Stimulated activated CD8-positive, alpha-beta memory T cell treated with anti-CD3 and anti-CD28 coated beads, Interleukin-12 subunit alpha, Interleukin-12 subunit beta, amount 100 ng/mL, for 24 hours (primary cell): Measurements from ENCODE around the gene PSEN1.

ENCODE experiments used
- DNase-seq: peaks from one replicate; pipeline ENCODE4 v3.0.0-alpha.2; 2020; ENCODE audit errors: extremely low read depth

PSEN1 gene

DNA sequence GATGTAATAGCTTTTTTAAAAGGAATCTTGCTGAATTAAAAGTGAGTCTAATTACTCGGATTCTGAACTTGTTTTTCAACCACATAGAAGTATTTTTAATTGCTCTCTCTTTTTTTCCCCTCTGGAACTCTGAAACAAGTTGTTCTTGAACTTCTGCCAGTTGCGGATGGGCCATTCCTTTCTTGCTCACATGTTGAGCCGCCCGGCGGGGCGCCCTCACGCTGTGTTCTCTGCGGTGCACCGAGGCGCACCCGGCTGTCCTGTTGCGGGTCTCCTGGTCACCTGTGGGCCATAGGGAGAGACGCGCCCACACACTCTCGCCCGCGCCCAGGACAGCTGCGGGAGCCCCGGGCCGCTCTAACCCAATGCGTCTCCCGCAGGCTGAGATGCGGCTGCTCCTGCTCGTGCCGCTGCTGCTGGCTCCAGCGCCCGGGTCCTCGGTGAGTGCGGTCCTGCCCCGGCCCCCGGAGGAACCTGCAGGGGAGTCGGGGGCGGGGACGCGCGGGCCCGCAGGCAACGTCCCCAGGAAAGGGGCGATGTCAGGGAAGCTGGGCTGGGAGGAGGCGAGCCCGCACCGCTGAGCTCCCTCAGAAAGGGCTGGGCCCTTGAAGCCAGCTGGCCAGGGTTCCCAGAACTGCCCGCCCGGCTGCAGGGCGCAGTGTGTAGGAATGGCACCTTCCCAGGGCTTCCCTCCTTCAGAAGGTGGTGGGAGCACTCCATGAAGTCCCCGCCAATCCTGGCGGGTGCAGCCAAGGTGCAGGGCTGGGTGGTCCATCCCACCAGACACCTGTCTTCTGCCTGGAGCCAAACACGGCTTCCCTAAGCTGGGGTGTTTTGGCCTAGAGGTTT is 103.3 kb downstream of the PSEN1 start:
- DNase-seq, result no peak

GRCh38 chr14:73240816-73241480 is 104.6 kb downstream of the PSEN1 start:
- DNase-seq, result no peak

DNA sequence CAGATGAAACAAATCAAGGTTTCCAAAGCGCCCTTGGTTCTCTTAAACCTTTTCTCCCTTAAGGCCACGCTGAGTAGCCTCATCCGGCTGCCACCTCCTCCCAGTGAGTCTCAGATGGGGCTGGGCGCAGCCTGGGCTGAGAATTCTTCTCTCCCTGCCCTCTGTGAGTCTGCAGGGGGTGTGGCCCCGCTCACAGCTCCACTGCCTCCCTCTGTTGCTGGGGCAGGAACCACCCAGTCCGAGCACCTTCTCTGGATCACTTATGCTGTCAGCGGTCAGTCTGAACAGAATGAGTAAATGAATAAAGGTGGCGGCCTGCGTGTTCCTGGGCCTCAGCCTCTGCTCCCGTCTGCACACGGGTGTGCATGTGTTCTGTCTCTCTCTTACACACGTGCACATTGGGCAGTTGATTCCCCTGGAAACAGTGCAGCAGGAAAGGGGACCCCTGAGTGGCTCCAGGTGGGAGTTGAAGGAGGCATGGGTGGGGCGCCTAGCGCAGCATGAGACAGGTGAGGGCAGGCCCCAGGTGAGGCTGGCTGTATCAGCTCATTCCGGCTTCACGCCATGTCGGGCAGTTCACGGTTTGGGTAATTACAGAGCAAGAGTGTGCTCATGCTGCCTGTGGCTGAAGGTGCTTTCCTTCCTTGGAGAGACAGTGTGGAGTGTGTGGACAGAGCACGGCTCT is 105.3 kb downstream of the PSEN1 start:
- DNase-seq, result no peak

DNA sequence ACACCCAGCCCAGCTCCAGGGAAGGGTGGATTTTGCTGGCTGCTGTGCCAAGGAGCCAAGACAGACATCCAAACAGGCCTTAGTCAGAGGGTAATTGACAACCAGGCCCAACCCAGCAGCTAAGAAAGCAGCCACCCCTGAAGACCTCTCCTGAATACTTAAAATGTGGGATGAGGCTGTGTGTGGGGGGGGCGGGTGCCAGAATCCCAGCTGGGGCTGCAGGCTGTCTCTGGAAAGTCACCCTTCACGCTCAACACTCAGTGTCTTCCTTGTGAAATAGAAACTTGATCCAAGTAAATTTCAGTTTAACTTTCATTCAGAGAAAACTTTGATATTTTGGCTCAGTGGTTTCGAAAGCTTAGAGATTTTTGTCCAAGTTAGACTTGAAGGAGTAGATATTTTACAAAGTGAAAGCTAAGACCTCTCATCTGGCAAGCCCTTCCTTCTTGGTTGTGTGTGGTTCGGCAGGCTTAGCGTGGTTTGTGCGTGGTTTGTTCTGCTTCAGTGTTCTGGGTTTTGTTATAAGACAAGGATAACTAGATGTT is 106.1 kb downstream of the PSEN1 start:
- DNase-seq, result no peak

GRCh38 chr14:73243341-73243740 is 107.0 kb downstream of the PSEN1 start:
- no peak for DNase-seq

DNA sequence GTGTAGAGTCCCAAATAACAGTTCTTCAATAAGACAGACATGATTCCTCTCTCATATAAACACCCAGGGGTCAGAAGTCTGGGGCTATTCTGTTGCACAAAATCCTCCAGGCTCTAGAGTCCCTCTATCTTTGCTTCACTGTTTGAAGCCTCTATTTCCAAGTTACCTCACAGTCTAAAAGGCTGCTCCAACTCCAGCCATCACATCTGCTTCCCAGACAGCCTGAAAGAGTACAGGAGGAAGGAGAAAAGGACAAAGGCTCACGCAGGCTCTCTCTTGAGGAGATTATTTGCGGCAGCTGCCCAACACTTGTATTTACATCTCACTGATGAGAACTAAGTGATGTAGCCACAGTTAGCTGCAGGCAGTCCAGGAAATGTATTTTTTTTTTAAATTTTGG is 107.4 kb downstream of the PSEN1 start:
- DNase-seq, result no peak

DNA sequence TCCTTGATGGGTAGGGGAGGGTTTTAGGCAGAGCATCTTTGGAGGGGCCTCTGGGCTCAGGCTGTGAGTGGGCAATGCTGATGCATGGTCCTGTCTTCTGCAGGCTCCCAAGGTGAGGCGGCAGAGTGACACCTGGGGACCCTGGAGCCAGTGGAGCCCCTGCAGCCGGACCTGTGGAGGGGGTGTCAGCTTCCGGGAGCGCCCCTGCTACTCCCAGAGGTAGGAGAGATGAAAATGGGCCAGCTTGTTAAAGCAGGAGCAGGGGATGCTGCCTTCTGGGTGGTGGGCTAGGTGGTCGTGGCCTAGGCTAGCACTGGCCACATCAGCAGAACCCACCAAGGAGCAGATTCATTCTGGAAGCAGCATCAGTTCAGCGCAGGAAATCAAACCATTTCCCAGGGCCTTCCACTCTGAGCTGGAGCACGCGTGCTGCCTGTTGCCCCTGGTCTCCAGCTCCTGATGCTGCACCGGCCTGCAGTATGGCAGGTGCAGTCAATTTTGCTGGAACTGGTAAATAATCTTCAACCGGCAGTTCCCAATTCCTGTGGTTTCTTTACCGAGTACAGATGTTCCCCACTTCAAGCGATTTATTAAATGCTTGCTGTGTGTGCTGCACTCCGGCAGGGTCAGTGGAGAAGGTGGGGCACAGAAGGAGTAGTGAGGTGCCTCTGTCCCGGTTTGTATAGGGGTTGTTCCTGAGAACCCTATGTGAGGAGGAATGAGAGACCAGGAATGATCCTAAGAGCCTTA is 108.4 kb downstream of the PSEN1 start:
- DNase-seq, result no peak

DNA sequence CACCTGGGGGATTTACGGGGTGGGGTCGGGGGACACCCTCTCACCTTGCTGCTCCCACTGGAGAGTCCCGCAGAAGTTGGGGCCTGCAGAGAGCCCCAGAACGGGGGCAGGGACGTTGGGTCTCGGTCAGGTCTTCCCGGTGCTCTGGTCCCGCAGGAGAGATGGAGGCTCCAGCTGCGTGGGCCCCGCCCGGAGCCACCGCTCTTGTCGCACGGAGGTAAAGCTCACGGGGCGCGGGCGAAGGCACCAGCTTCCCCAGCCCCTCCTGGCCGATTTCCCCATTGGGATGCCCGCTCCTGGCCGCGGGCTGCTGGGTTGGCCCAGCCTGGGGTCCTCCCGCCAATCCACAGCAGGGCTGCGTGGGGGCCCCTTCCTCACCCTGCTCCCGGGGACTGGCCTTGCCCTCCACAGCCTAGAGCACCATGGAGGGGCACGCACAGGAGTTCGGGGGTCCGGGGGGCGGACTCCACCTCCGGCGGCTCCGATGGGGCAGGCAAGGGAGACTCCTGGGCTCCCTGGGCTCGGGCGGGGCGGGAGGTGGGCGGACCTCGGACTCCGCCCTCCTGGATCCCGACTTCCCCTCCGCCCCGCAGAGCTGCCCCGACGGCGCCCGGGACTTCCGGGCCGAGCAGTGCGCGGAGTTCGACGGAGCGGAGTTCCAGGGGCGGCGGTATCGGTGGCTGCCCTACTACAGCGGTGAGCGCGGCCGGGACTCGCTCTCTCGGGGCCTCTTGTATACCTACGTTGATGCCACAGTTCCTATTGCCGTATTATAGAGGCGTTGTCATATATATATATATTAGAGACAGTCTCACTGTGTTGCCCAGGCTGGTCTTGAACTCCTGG is 109.4 kb downstream of the PSEN1 start:
- DNase-seq, result peak; percentile 16

DNA sequence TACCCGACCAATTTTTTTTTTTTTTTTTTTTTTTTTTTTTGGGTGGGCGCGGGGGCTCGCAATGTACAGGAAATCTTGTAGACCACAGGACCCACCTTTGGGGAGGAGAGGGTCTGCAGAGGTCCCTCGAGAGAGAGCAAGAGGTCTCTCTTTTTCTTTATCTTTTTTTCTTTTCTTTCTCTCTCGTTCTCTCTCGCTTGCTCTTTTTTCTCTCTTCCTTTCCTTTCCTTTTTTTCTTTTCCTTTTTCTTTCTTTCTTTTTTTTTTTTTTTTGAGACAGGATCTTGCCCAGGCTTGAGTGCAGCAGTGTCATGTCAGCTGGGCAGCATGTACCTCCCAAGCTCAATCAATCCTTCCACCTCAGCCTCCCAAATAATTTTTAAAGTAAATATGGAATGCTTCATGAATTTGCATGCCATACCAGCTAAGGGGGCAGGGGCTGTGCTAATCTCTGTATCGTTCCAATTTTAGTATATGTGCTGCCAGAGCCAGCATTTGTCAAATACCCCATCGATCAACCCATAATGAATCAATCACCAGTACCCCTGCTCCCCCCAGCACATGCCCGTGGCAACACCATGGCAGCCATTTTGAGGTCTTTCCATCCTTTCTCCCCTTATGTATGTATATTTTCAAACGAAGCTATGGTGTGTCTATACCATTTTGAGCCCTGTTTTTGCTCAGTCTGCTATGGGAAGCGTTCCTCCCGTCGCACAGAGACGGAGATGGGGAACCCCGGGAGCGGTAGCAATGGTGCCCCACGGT is 110.3 kb downstream of the PSEN1 start:
- no peak for DNase-seq

- no peak for DNase-seq
These were observed 112.0 kb downstream of the PSEN1 start for GRCh38 chr14:73248108-73248868.

DNA sequence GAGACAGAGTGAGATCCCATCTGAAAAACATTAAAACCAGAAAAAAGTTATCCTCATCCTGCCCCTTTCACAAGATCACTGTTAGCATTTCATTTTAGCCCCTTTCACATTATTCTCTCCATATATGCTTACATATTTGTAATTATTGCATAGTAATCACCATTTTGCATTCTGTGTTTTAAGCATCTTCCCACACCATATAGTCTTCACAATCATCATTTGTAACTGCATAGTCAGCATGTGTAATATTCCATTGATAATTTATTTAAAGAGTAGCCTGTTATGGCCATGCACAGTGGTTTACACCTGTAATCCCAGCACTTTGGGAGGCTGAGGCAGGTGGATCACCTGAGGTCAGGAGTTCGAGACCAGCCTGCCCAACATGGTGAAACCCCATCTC is 112.8 kb downstream of the PSEN1 start:
- DNase-seq, result no peak

- DNase-seq, result no peak
These were observed 113.4 kb downstream of the PSEN1 start for GRCh38 chr14:73249564-73250316.

DNA sequence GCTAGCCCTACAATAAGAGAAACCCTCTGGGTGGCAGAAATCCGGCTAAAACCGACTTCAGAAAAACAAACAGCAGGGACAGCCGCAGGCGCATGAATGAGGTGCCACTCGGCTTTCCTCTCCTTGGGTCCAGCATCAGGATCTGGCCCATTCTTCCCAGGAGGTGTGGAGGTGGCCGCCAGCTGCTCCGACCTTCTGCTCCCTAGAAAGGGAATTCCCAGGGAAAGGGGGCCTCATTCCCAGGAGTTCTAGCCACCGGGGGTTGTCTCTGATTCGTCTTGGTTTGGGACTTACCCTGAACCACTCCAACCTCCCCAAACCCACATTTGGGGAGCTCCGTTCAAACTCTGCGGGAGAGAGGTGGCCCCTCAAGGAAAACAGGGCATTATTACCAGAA is 114.0 kb downstream of the PSEN1 start:
- DNase-seq, result no peak

DNA sequence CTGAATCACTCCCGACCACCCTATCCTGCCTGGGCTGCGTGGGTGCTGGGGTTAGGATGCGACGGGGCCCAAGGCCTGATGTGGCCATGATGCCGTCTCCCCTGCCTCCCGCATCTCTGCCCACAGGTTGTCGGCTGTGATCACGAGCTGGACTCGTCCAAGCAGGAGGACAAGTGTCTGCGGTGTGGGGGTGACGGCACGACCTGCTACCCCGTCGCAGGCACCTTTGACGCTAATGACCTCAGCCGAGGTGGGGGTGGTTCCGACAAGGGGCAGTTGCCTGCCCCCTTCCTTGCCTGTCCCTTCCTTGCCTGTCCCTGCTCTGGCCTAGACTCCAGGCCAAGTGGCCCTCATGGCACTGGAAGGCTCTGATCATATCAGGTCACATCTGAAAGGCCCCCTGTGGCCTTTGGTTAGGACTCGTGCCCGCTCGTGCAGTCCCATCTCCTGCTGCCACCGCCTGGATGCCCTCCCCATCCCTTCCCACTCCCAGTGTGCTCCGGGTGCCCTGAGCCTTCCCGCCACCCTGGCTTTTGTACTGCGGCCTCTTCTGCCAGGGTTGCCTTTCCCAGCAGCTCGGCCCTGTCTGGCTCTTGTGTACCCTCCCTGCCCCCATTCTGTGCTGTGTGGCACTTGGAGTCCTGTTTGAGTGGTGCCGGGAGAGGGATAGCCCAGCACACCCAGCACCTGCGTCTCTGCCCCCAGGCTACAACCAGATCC is 114.6 kb downstream of the PSEN1 start:
- DNase-seq, result no peak

GRCh38 chr14:73251516-73252215 is 115.4 kb downstream of the PSEN1 start:
- no peak for DNase-seq

DNA sequence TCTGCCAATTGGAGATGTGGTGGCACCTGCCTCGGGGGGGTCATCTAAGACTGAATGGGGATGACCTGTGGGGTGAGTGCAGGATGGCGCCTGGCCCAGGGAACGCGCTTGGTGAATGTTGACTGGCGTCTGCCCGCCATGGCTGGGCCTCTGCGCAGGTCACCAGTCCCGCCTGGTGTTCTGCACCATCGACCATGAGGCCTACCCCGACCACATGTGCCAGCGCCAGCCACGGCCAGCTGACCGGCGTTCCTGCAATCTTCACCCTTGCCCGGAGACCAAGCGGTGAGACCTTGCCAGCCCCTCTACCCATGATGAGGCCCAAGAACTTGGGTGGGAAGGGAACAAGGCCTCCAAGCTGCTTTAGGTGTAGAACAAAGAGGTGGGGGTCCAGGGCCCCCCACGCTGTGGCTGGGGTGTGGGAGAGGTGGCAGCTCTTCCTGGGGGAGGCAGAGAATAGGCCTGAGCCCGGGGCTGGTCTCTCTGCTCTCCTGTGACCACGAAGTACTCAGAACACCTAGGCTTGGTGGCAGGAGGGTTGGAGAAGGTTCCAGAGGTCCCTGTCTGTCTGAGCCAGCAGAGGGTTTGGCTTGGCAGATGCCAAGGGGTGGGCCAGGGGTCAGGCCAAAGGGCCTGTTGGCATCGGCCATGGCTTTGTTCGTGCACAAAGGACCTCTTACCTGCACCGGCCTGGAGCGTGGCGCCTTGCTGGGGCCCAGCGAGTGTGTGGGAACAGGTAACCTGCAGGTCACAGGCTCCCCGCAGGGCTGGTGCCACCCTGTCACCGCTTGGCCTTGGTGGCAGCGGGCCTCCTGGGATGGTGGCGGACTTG is 116.4 kb downstream of the PSEN1 start:
- DNase-seq, result no peak

DNA sequence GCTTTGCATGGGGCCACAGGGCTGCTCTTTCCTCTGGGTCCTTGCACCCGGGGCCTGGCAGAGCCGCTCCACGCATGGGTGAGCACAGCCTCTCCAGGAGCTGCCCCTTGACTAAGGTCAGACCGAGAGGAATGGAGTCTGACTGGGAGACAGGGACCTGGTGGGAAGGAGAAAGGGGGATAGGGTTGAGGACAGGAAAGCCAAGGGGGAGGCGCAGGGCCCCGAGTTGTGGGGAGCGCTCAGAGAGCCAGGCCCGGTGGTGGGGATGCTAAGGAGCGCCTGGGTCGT is 117.0 kb downstream of the PSEN1 start:
- DNase-seq, result no peak
